CD14-positive monocyte (primary cell): ENCODE data around the gene KCNMA1. TPM values are rescaled to one million over a fixed set of nuclear protein-coding genes. Genes with fewer than 3 reads are reported as not detected.

ENCODE experiments used
- DNase-seq, 3 donors: peaks; one replicate each; pipeline ENCODE4 v3.0.0-alpha.2; 2011 to 2022
- H2AFZ ChIP-seq: 2 replicates; pipeline ENCODE4 v1.6.0; 2012; ENCODE audit warnings: mild to moderate bottlenecking, low read depth, low read length, inconsistent platforms; ENCODE audit not compliant: insufficient read depth, poor library complexity, severe bottlenecking
- H3K27ac ChIP-seq, 2 donors: 1 replicate in 1 of 2; 2 replicates in 1 of 2; pipeline ENCODE4 v1.5.1; 2012 to 2013; ENCODE audit warnings: low read length in 2 of 2, control low read depth in 1 of 2, inconsistent platforms in 1 of 2, low read depth in 1 of 2, mild to moderate bottlenecking in 1 of 2
- H3K27me3 ChIP-seq, 2 donors: one replicate each; pipeline versions ENCODE4 v1.6.0 to v1.6.1; 2011 to 2013; ENCODE audit warnings: low read length in 2 of 2; ENCODE audit not compliant: control insufficient read depth in 2 of 2, insufficient read depth in 2 of 2
- H3K36me3 ChIP-seq, 2 donors: replicated peaks in 1 of 2; 1 replicate in 1 of 2; 2 replicates in 1 of 2; pipeline versions ENCODE4 v1.5.1 to v1.6.1; 2012 to 2013; ENCODE audit warnings: low read length in 2 of 2, control low read depth in 1 of 2, inconsistent platforms in 1 of 2, mild to moderate bottlenecking in 1 of 2; ENCODE audit not compliant: insufficient read depth in 2 of 2, control insufficient read depth in 1 of 2
- H3K4me1 ChIP-seq, 2 donors: 1 replicate in 1 of 2; 2 replicates in 1 of 2; pipeline versions ENCODE4 v1.5.1 to v1.6.1; 2012 to 2013; ENCODE audit warnings: low read length in 2 of 2, control low read depth in 1 of 2, inconsistent platforms in 1 of 2, mild to moderate bottlenecking in 1 of 2, moderate library complexity in 1 of 2; ENCODE audit not compliant: insufficient read depth in 2 of 2, control insufficient read depth in 1 of 2
- H3K4me2 ChIP-seq: replicated peaks from 2 replicates; pipeline ENCODE3; 2012; ENCODE audit warnings: low read length, moderate library complexity, mild to moderate bottlenecking; ENCODE audit not compliant: poor library complexity, severe bottlenecking; ENCODE audit errors: extremely low read depth
- H3K4me3 ChIP-seq, 3 experiments: fragments of 200-600 bp in 1 of 3; sonication (generic) in 1 of 3; replicated peaks in 1 of 3; 1 replicate in 2 of 3; 2 replicates in 1 of 3; pipeline ENCODE4 v1.5.1; 2011 to 2013; ENCODE audit warnings: low read length in 3 of 3, mild to moderate bottlenecking in 3 of 3, control low read depth in 2 of 3, low read depth in 2 of 3, inconsistent platforms in 1 of 3, moderate library complexity in 1 of 3
- H3K79me2 ChIP-seq: 2 replicates; pipeline ENCODE4 v1.6.0; 2012; ENCODE audit warnings: mild to moderate bottlenecking, control low read depth, inconsistent platforms, low read length, moderate library complexity; ENCODE audit not compliant: insufficient read depth
- H3K9ac ChIP-seq: 2 replicates; pipeline ENCODE4 v1.6.0; 2017; ENCODE audit warnings: low read length, mild to moderate bottlenecking; ENCODE audit not compliant: insufficient read depth, poor library complexity, severe bottlenecking
- H3K9me3 ChIP-seq, 2 donors: replicated peaks in 1 of 2; 1 replicate in 1 of 2; 2 replicates in 1 of 2; pipeline versions ENCODE4 v1.5.1 to v1.6.1; 2012 to 2013; ENCODE audit warnings: low read length in 2 of 2, control low read depth in 1 of 2; ENCODE audit not compliant: control insufficient read depth in 1 of 2, insufficient read depth in 1 of 2
- H4K20me1 ChIP-seq: 2 replicates; pipeline ENCODE4 v1.6.0; 2012; ENCODE audit warnings: mild to moderate bottlenecking, low read length, control low read depth, moderate library complexity; ENCODE audit not compliant: insufficient read depth
- H3K27ac Mint-ChIP-seq, 7 donors: one replicate each; pipeline ENCODE4 v1.8.0; 2020; ENCODE audit warnings: mild to moderate bottlenecking in 7 of 7, mixed read lengths in 7 of 7, moderate library complexity in 6 of 7, inconsistent platforms in 2 of 7
- H3K27me3 Mint-ChIP-seq, 3 donors: one replicate each; pipeline ENCODE4 v1.8.0; 2021 to 2022; ENCODE audit warnings: low read depth in 3 of 3, mild to moderate bottlenecking in 3 of 3, mixed read lengths in 3 of 3, moderate library complexity in 3 of 3, inconsistent platforms in 1 of 3
- H3K36me3 Mint-ChIP-seq, 2 donors: one replicate each; pipeline ENCODE4 v1.8.0; 2020; ENCODE audit warnings: mixed read lengths in 2 of 2, inconsistent platforms in 1 of 2, mild to moderate bottlenecking in 1 of 2
- H3K4me1 Mint-ChIP-seq: one replicate; pipeline ENCODE4 v1.8.0; 2020; ENCODE audit warnings: mild to moderate bottlenecking, mixed read lengths
- H3K4me3 Mint-ChIP-seq, 2 donors: one replicate each; pipeline ENCODE4 v1.8.0; 2020; ENCODE audit warnings: mild to moderate bottlenecking in 2 of 2, mixed read lengths in 2 of 2, moderate library complexity in 1 of 2
- H3K9me3 Mint-ChIP-seq, 7 donors: one replicate each; pipeline ENCODE4 v1.8.0; 2020 to 2022; ENCODE audit warnings: mixed read lengths in 7 of 7, mild to moderate bottlenecking in 6 of 7, moderate library complexity in 6 of 7, inconsistent platforms in 2 of 7
- WGBS: methylation state at CpG from one replicate; pipeline ENCODE4 v1.1.5; 2013; ENCODE audit warnings: missing lambda C conversion rate; ENCODE audit not compliant: insufficient coverage; 5-methylcytosine and 5-hydroxymethylcytosine counted together
- intact Hi-C, 2 donors: fragments of 100-400 bp; cut with micrococcal nuclease; formaldehyde crosslinking; loops; one replicate each; pipeline versions ENCODE4 v1.15.0 to v1.15.1; 2023
- polyA plus RNA-seq, 3 donors: library from polyadenylated mRNA; depleted of rRNA in 1 of 3; unstranded in 2 of 3; stranded (reverse) in 1 of 3; fragments of 300-500 nt in 2 of 3; fragments of >200 nt in 1 of 3; fragmentation: Illumina TruSeq in 2 of 3; gene quantifications; 1 replicate in 2 of 3; 2 replicates in 1 of 3; pipeline ENCODE4 v1.2.3, GENCODE V29; 2012 to 2021
- TF ChIP-seq, protein P1 (sequence below): fragments of 200-600 bp; IDR thresholded peaks from one replicate; pipeline ENCODE4 v1.8.0; 2022; ENCODE audit warnings: antibody characterized with exemption, mild to moderate bottlenecking

The KCNMA1 gene
- polyA plus RNA-seq, 3 donors, result 0.11 to 1.0 TPM; not detected in 1

DNA sequence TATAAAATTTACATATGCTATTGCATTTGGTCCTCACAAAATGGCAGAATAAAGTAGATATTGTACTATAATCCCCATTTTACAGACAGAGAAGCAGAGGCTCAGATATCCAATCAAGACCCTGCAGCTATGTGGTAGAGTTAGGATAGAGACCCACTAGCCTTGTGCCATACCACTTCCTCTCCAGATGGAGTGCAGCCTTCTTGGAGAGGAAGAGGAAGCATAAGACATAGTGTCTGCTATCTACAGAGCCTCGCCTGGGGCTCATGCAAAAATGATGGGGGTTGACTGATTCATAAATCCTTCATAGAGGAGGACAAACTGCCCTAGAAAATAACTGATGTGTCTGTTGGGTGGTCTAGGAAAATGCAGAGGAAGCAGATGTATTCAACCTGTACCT is 447.3 kb downstream of the KCNMA1 start:
- H3K27ac ChIP-seq, result no peak overlapping the region
- no peak overlapping the region for H2AFZ ChIP-seq
- Mint-ChIP-seq H3K9me3 (no peaks in the 10 kb centered on the region), H3K27me3 (peaks cover 2 to 8% (median 2%) of the 10 kb centered on the region in 3 donors), H3K4me3 (no peak overlapping the region), H3K27ac (no peak overlapping the region), H3K36me3 (no peaks in the 10 kb centered on the region), H3K4me1 (no peaks in the 10 kb centered on the region)
- H3K9me3 ChIP-seq, result no peaks in the 10 kb centered on the region
- intact Hi-C loops, result no loop called here
- no peaks in the 10 kb centered on the region for H4K20me1 ChIP-seq
- no peaks in the 10 kb centered on the region for H3K27me3 ChIP-seq
- WGBS, result 20% methylated on average over 1 of the region's 1 CpG
- no peak overlapping the region for H3K9ac ChIP-seq
- H3K36me3 ChIP-seq, result no peaks in the 10 kb centered on the region
- no peak overlapping the region for H3K4me2 ChIP-seq
- H3K4me1 ChIP-seq, result no peaks in the 10 kb centered on the region
- TF ChIP-seq, protein P1, sequence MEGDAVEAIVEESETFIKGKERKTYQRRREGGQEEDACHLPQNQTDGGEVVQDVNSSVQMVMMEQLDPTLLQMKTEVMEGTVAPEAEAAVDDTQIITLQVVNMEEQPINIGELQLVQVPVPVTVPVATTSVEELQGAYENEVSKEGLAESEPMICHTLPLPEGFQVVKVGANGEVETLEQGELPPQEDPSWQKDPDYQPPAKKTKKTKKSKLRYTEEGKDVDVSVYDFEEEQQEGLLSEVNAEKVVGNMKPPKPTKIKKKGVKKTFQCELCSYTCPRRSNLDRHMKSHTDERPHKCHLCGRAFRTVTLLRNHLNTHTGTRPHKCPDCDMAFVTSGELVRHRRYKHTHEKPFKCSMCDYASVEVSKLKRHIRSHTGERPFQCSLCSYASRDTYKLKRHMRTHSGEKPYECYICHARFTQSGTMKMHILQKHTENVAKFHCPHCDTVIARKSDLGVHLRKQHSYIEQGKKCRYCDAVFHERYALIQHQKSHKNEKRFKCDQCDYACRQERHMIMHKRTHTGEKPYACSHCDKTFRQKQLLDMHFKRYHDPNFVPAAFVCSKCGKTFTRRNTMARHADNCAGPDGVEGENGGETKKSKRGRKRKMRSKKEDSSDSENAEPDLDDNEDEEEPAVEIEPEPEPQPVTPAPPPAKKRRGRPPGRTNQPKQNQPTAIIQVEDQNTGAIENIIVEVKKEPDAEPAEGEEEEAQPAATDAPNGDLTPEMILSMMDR, result no peak
- no peak for DNase-seq
- no peak overlapping the region for H3K4me3 ChIP-seq
- H3K79me2 ChIP-seq, result no peaks in the 10 kb centered on the region

- H3K9me3 Mint-ChIP-seq, result no peaks in the 10 kb centered on the region
- H3K36me3 Mint-ChIP-seq, result no peaks in the 10 kb centered on the region
- no peak for DNase-seq
- no peaks in the 10 kb centered on the region for H4K20me1 ChIP-seq
- 85% methylated on average over 2 of the region's 4 CpGs for whole genome bisulfite sequencing
- no peak overlapping the region for H3K4me3 Mint-ChIP-seq
- TF ChIP-seq, protein P1, result no peak
- no peak overlapping the region for H3K27ac Mint-ChIP-seq
- H3K4me3 ChIP-seq, result no peak overlapping the region
- no peaks in the 10 kb centered on the region for H3K36me3 ChIP-seq
- H3K4me1 ChIP-seq, result no peaks in the 10 kb centered on the region
- no peaks in the 10 kb centered on the region for H3K4me1 Mint-ChIP-seq
- H3K27me3 Mint-ChIP-seq, result peaks cover 2 to 8% (median 2%) of the 10 kb centered on the region in 3 donors
- no peaks in the 10 kb centered on the region for H3K79me2 ChIP-seq
- H3K27me3 ChIP-seq, result no peaks in the 10 kb centered on the region
- H3K4me2 ChIP-seq, result no peak overlapping the region
- no peak overlapping the region for H2AFZ ChIP-seq
- intact Hi-C loops, result no loop called here
- no peak overlapping the region for H3K27ac ChIP-seq
- no peaks in the 10 kb centered on the region for H3K9me3 ChIP-seq
- no peak overlapping the region for H3K9ac ChIP-seq
Measured at GRCh38 chr10:77189520-77189919, 448.1 kb downstream of the KCNMA1 start.
